HG03460 (cell line): ENCODE data around the gene SIGLEC8.

ENCODE experiments used
- ATAC-seq: cut with Tn5 transposase; IDR thresholded peaks from one replicate; pipeline ENCODE4 v1.9.1; 2021; ENCODE audit not compliant: unreplicated experiment

SIGLEC8 gene

DNA sequence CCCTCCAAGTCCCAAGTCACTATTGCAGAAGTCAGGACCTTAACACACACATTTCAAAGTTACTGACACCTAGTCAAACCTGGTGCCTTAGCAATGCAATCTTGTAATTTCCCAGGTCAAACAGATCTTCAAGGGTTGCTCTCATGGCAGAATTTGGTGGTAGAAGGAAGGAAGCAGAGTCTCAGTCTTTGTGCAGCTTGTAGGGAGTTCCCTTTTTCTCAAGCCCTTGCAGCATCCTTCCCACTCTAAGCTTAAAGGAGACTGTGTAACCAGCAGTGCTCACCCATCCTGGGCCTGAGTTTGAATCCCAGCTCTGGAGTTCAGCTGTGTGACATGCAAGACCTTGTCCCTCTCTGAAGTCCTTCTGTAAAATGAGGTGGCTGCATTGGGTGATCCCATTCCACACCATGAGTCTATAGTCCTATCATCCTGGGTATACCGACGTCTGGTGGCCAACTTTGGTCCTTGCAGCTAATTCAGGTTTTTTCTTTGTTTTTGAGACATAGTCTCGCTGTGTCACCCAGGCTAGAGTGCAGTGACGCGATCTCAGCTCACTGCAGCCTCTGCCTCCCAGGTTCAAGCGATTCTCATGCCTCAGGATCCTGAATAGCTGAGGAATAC lies 50.6 kb downstream of the SIGLEC8 start:
- no peak for ATAC-seq

DNA sequence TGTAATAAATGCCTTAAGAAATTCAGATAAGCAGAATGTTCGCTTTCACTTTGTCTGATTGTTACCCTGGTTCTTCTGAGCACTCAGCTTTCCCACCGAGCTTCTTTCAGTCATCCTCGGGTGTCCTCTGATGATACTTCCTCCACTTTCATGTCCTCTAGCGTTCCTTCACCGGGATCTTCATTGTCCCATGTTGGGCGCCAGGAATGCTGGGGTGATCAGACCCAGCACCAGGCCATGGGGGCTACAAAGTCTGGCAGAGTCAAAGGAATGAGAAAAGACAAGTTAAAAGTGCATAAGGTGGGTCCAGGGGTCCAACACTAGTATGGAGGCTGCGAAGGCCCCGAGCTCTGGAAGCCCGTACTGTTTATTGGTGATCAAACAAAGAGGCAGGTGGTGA lies 56.1 kb downstream of the SIGLEC8 start:
- no peak for ATAC-seq
